GM20431 (cell line): ENCODE measurements around the gene COLQ.

Experiments
- in situ Hi-C: fragments of 300-500 bp; cut with MseI, MboI; formaldehyde crosslinking; loops from one replicate; pipeline ENCODE4 v1.15.0; 2020; ENCODE audit warnings: low sequenced_read_pairs; ENCODE audit not compliant: unreplicated experiment

The COLQ gene

DNA sequence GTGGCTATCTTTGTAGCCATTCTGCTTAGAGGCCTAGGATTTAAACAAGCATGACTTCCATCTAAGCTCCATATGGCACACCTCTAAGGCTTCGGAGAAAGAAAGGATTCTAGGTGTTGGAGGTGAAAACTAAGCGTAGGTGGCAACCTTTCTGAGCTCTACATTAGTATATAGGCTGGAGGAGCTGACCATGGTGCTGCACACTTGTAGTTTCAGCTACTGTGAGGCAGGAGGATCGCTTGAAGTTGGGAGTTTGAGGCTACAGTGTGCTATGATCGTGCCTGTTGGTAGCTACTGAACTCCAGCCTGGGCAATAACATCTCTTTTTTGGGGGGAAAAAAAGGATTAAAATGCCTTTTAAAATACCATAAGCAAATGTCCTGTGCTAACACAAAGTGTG is 86.8 kb downstream of the COLQ start:
- in situ Hi-C loops: no loop called here

GRCh38 chr3:15433531-15433930 is 88.0 kb downstream of the COLQ start:
- in situ Hi-C loops: no loop called here

DNA sequence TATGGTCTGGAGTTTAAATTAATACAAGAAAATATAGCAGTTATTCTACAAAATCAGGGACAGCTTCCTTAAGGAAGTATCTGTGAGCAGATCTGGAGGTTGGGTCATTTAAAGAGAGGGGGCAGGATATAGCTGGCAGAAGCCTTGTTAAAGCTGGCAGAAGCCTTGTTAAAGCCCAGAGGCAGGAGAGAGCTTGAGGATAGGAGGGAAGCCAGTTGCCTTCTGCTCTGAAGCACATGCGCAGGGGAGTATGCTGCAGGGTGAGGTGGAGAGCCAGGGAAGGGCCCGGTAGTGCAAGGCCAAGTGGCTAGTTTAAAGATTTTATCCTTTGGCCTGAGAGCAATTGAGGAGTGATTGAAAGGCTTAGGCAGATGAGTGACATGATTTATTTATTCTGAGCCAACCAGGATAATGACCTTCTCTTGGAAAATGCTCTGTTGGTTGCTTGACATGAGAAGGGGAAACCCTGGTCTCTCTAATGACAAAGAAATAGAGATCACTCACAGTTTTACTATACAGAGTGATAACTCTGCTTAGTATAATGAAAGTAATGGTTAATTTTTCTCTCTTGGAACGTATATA is 90.2 kb downstream of the COLQ start:
- in situ Hi-C loops: no loop called here

GRCh38 chr3:15430624-15431023 is 90.9 kb downstream of the COLQ start:
- in situ Hi-C loops: no loop called here

- in situ Hi-C loops: no loop called here
These were observed 92.4 kb downstream of the COLQ start for GRCh38 chr3:15429080-15429479.

- in situ Hi-C loops: no loop called here
These were observed 93.0 kb downstream of the COLQ start for GRCh38 chr3:15428539-15428938.

DNA sequence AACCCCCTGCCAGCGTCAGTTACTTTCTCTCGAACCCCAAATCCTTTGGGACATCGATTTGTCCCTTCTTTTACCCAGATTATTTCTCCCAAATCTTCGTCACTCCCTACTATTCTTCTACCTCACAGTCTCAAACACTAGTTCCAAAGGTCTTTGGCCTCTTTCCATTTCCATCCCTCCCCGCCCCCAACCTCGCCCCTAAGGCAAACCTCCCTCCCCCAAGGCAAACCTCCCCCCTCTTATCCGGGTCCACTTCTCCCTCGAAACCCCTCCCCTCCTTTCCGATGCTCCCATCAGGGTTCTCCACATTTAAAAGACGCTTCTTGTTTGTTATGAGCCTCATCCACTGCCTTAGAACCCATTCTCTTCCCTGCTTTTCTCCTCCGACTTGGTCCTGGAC is 93.5 kb downstream of the COLQ start:
- in situ Hi-C loops: no loop called here

DNA sequence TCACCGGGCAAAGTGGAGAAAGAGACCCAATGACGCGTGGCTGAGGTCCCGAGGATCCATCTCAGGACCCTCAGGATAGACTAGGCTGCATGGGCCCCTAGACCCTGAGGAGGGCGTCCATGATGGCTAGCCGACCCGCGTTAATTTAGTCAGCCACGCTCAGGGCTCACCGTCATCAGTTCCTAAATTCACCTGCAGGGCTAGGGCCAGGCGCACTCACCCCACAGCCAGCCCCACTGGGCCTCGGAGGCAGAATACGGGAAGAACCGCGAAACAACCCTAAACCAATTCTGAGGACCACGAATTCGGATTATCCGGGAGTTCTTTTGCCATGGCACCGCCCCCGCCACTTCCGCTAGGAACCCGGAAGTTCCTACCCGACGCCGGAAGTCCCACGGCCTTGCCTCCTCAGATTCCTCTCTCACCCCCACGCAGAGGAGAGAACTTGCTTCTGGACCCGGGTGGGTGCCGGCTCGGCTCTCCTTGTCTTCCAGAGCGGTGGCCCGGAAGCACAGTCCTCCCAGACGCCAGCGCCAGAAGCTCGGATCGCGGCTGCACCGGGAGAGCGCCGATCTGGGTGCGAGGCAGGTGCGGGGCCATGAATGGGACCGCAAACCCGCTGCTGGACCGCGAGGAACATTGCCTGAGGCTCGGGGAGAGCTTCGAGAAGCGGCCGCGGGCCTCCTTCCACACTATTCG is 94.2 kb downstream of the COLQ start, which contains the start of the genes EAF1 and METTL6:
TSS of gene EAF1 (plus strand) at position 417 of the 699 bp plus-strand sequence. CDS start at position 599, 182 bp downstream.
TSS of gene METTL6 (minus strand) at position 363 of the 699 bp plus-strand sequence. CDS start 1,033 bp downstream, outside the sequence.
- in situ Hi-C loops: no loop called here

DNA sequence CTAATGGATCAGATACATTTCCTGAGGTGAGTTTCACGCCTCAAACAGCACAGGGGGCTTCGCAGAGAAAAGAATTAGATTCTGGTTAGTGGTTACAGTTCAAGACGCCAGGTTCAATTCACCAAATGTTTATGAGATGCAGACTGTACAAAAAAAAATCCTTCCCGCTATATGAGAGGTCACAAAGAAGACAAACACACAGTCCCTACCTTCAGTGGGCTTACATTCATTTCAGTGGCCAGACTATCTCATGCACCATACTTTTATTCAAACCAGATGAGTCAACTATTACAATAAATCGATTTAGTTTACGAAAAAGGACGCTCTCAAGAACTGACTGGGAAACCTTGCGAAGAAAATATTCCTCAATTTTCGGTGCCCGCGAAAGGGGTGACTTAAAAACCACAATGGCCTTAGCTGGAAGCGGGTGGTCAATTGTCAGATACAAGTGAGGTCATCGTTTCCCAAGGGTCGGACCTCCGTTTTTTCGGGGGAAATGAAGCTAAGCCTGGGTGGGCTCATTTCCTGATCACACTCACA is 94.9 kb downstream of the COLQ start:
- in situ Hi-C loops: no loop called here

GRCh38 chr3:15420871-15421270 is 100.6 kb downstream of the COLQ start:
- in situ Hi-C loops: loop anchor here (25.0 kb wide), 1 partner anchor 309 kb away; no protein-coding TSS in a partner anchor

GRCh38 chr3:15410966-15411365 is 110.5 kb downstream of the COLQ start:
- in situ Hi-C loops: loop anchor here (25.0 kb wide), 1 partner anchor 299 kb away; no protein-coding TSS in a partner anchor

- in situ Hi-C loops: loop anchor here (25.0 kb wide), 1 partner anchor 297 kb away; no protein-coding TSS in a partner anchor
These were observed 111.7 kb downstream of the COLQ start for GRCh38 chr3:15409774-15410173.

- in situ Hi-C loops: loop anchor here (25.0 kb wide), 1 partner anchor 297 kb away; no protein-coding TSS in a partner anchor
These were observed 112.3 kb downstream of the COLQ start for GRCh38 chr3:15409239-15409638.

DNA sequence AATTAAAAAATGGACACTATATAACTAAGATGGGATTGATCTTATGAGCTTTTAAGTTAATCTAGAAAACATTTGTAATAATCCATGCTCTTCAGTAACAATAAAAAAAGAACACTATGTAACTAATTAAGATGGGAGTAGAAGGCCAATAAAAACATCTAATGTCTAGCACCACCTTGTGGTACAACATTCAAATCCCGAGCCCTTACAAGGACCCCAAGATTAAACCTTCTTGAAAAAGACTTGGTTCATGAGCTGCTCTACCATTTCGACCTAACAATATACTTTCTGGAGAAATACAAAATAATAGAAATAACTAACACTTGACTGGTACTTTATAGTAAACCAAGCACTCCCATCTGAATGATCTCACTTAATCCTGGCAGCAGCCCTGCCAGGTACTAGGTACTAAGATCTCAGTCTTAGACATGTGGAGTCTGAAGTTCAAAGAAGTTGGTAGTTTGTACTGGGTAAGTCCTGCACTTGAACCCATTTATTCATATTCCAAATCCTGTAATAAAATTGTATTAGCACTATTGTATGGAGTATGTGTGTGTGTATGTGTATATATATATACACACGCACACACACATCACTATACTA is 116.0 kb downstream of the COLQ start:
- in situ Hi-C loops: loop anchor here (25.0 kb wide), 1 partner anchor 293 kb away; no protein-coding TSS in a partner anchor

GRCh38 chr3:15404767-15405166 is 116.7 kb downstream of the COLQ start:
- in situ Hi-C loops: loop anchor here (25.0 kb wide), 1 partner anchor 292 kb away; no protein-coding TSS in a partner anchor

GRCh38 chr3:15403965-15404364 is 117.5 kb downstream of the COLQ start:
- in situ Hi-C loops: loop anchor here (25.0 kb wide), 1 partner anchor 292 kb away; no protein-coding TSS in a partner anchor

- in situ Hi-C loops: loop anchor here (25.0 kb wide), 1 partner anchor 291 kb away; no protein-coding TSS in a partner anchor
These were observed 118.0 kb downstream of the COLQ start for GRCh38 chr3:15403495-15403894.

- in situ Hi-C loops: loop anchor here (25.0 kb wide), 1 partner anchor 290 kb away; no protein-coding TSS in a partner anchor
These were observed 119.6 kb downstream of the COLQ start for GRCh38 chr3:15401936-15402335.
